Stimulated activated CD8-positive, alpha-beta memory T cell treated with anti-CD3 and anti-CD28 coated beads, Interleukin-15, amount 100 ng/mL, for 4 hours (primary cell): Measurements from ENCODE around the gene SNX33.
"Not testable (repeated sequence)": the region's sequence is repeated elsewhere in the genome, so short reads cannot be mapped to it uniquely, and the experiment has no call there.

Experiments
- DNase-seq, 2 donors: peaks; one replicate each; pipeline ENCODE4 v3.0.0-alpha.2; 2020; ENCODE audit warnings: low read depth in 2 of 2

Gene SNX33

DNA sequence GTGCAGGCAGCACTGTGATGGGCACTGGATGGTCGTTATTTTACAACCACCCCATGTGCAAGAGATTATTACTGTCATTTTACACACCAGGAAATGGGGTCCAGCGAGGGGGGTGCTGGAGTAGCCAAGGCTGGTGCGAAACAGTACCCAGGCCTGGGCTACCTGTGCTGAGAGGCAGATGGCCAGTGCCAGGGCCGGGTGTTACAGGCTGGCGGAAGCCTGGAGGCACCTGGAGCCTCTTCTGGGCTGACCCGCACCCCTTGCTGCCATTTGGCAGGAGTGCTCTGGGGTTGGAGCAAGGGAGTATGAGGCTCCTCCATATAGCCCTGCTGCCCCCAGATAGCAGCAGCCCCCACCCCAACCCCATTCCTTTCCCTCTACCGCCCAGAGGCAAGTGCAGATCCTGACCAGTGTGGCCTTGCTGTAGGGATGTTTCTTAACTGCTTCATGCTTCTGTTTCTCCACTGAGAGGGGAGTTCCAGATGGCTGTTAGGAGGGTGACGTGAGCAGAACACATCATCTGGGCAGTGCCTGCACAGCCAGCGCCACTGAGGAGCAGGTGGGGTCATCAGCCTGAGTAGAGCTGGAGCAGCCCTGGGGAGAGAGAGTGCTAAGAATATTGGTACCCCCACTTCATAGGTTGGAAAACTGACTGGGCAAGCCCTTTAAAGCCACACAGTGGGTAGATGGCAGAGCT lies 15.3 kb downstream of the SNX33 start:
- no peak for DNase-seq

DNA sequence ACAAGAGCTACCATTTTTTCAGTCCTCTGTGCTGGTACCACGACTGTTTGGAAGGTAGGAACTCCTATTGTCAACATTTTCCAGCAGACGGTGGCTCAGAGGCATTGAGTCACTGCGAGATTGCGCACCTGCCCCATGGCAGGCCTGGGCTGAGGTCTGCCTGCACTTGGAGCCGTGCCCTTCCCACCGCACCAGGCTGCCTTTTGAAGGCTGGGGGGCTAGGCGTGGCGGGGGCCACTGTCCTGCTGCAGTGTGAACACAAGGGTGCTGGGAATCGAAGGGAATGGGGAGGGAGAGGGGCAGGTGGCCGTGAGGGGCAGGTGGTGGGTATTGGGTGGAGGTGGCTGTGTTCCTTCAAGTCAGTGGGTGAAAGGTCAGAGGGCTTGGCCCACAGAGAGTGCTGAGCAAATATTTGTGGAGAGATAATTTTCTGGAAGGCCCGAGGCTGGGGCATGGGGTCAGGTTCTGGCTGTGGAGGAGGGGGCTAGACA lies 16.3 kb downstream of the SNX33 start:
- DNase-seq: no peak

DNA sequence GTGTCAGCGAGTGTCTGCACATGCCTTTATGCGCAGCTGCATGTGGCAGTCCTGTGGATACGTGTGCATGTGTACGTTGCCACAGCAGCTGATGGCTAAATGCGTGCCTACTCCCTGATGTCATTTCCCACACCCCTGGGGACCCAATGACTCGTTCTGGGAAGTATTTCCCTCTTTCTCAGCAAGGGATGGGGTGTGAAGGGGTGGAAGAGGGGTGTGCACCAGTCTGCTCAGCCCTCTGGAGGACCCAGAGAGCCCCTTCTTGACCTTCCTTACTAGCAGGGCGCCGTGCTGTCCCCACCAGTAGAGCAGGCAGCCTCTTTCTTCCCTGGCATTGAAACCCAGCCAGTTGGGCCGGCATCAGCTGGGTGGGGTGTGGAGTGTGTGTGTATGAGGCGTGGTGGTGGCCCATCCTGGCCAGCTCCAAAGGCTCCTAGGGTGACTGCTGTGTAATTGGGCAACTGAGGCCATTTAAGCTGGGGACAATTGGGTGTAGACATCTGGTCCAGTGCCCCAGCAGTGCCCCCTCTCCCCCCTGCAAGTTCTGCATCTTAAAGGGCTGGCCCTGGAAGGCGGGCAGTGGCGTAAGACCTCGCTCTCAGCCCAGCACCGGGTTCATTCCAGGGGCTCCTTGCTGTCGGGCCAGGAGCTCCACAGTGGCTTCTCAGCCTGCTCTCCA lies 19.2 kb downstream of the SNX33 start:
- DNase-seq: no peak

DNA sequence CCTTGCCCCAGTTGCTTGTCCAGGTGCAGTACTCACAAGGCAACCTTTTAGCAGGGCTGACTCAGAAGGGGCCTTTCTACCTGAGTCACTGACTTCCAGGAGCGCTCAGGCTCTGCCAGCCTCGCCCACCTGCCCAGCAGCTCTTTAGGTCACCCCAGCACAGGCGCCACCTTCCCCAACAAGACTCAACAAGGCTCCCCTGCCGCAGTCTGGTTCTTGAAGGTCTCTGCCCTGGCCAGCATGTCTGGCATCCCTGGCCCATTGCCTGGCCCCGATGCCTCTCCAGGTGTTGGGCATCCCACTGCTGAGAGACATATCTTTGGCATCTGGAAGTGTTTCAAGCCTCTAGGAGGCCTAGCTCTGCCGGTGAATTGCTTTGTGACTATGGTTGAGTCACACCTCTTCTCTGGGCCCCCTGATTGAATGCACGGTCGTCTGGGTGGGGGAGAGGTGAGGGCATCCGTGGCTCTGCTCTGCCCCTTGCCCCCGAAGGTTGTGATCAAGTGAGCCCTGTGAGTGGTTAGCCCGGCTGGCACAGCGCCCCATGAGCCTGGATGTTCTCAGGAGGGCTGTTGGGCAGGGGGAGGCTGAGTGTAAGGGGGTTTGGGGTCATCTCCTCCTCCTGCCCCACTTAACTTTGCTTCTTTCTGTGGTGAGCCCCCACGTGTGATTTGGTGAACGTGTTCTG lies 21.6 kb downstream of the SNX33 start:
- no peak for DNase-seq

DNA sequence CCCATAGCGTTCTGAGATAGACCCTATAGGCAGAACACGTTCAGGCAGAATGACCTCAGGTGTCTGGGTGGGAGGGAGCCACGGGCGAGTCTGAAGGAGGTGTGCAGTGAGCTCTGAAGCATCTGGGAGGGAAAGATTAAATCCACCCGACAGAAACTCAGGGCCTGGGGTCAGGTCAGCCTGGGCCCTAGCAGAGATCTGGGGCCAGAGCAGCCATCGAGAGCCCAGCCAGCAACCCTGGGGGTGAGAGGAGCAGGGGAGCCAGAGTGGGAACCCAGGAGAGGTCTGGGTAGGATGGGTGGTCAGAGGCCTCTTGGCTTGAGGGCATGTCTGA lies 22.1 kb downstream of the SNX33 start:
- DNase-seq: no peak

DNA sequence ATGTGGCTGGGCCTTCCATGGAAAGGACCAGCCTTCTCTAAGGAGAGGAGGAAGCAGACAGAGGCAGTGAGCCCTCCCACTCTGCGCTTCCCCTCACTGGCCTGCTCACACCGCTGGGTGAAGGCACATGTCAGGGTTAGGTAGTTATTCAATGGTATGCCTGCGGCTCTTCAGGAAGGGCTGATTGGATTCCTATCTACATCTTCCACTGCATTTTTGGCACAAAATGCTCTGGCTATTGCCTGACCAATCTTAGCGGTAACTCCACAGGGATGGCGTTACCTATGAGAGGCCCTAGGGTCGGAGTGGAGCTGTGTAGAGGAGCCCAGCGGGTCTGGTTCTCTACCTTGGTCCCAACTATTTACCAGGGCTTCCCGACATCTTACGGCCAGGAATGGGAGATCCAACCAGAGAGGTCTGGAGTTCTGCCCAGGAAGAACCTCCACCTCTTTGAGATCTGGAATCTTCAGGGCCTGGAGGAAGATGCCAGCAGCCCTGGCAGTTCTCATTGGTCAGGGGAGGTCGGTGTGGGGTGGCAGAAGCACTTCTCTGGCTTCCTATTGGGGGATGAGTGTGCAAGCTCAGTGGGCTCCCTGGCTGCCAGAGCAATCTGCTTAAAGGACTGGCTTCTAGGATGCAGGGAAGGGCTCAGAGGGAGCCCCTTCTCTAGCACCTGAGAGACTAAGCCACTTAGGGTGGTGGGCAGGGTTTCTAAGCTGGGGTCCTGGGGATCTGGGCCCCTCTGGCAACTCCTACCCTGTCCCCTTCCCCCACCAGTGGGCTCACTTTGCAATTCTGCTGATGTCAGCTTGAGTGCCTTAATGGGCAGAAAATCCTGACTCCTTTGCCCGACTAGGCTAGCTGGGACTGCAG lies 24.3 kb downstream of the SNX33 start:
- DNase-seq: no peak

DNA sequence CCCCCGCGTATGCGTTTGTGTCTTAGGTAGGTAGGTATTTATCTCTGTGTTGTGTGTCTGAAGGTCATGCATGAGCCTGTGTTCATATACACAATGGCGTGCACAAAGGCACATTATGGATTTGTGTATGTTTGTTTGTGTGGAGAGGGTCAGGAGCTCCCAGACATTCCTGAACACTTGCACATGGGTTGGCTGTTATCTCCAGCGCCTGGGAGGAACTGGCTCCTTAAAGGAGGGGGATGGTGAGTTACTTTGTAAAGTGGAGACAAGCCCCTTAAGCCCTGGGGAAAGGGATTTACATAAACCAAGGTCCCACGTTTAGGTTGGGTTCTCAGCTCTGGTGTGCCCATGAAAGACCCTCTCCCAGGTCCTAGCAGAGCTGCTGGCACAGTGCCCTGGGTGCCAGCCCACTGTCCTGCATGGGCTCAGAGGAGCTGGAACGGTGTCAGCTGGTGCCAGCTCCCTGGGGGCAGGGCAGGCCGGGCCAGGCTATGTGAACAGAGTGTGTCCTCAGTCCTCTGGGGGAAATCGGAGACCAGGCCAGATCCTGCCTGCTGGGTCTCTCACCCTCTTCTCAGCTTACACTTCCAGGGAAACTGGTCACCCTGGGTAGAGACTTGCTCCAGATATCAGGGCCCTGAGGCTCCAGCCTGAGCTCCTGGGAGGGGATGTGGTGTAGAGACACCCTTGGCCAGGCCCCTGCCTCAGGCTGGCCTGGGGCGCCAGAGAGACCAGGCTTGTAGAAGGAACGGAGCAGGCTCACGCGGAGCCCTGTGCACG lies 25.1 kb downstream of the SNX33 start:
- no peak for DNase-seq

DNA sequence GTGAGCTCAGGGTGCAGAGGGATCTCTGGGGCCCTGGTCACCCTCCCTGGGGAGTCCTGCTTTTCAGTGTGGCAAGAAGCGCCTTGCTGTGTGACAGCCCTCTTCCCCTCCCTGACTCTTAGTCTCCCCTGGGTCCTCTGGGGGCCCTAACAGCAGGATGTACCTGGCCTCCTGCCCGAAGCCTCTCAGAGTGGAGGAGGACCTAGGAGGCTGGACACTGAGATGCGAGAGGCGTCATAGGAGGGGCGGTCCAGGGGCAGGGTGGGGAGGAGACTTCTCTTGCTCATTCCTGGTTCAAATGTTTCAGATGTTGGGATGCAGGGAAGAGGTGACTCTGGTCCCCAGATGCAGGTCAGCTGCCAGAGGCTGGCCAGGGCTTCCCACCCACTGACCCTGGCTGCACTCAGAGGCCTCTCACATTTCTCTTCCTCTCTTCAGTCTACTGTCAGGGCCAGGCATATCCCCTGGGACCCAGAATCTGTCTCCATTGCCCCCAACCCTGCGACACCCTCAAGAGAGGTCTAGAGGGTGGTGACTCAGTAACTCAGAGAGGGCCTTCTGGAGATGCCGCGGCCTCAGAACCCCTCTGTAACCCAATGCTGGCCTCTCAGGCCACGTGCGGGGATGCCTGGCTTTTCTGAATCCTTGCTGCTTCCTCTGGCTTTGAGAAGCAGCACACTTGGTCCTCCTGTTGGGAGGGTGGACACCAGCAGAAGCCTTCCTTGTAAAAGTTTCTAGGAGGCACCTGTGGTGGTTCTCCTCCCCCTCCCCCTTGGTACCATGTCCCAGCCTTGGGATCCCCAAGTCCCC lies 25.9 kb downstream of the SNX33 start:
- DNase-seq: no peak

DNA sequence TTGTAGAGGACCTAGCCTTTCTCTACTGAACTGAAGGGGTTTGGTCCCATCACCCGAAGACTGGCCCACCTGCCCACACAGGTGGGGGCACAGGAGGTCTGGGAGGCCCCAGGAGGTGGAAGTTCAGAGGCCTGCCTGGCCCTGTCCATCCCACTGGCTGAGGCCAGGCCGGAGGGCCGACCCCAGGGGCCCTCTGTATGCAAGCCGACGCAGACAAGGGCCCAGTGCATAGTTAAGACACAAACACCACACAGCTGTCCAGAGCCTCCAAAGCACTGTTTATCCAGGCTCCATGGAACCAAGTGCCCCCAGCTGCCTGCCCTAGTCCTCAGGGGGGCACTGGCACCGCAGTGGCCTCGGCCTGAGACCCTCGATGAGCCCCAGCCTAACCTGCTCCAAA lies 26.7 kb downstream of the SNX33 start:
- no peak for DNase-seq

DNA sequence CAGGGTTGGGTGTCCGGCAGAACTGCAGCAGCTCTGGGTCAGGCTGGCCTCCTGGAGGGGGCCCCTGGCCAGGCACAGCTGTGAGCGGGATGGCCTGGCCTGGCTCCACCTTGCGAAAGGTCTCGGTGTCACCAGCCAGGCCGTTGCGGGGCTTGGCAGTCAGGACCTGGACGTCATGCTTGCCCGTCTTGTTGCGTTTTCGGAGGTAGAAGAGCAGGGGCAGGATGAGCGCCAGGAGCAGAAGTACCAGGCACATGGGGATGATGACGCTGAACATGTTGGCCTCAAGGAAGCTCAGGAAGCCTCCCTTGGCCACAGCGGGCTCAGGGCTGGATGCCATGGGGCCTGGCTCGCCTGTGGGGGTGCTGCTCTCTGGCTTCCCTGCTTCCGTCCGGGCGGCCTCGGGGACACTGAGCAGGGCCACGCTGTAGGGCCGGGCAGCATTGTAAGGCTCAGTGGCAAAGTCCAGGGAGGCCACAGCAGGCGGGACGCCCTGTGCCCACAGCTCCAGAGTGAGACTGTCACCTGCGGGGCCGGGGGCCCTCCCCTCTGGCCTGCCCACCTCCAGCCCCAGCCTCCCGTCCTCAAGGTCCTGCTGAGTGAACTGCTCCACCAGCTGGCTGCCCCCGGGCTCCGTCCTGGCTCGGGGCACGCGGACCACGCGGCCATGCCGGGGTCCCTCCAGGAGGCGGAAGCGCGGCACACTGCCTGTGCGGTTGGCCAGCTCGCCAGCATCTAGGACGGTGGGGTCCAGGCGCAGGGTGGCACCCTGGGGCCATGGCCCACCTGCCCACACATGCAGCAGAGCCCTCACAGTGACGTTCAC lies 28.1 kb downstream of the SNX33 start:
- DNase-seq: no peak

DNA sequence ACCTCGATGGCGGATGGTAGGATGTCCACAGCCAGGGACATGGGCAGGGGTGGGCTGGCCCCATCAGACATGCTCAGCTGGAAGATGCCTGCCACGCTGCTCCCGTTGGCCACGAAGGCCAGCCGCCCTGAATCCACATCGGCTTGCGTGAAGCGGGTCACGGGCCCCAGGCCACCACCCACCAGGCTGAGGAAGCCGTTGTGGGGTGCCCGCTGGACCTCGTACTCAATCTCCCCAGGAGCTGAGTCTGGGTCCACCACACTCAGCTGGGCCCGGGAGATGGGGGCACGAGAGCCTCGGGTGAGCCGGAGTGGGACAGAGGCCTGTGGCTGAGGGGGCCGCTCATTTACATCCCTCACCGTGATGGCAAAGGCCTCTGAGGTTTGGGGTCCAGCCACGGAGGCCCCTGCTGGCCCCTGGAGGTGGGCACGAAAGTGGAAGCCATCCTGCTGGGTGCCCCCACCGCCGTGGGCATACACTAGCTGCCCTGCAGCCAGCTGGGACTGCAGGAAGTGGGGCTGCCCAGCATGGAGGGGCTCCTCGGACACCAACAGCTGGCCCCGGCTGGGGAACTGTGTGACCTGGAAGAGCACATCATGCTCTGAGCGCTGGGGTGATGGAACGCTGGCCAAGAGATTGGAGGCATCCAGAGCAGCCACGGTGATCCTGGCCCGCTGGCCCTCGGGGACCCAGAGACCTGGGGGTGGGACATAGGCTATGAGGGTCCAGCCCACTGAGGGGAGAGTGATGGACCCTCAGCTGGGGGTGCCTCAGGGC lies 29.2 kb downstream of the SNX33 start:
- no peak for DNase-seq

DNA sequence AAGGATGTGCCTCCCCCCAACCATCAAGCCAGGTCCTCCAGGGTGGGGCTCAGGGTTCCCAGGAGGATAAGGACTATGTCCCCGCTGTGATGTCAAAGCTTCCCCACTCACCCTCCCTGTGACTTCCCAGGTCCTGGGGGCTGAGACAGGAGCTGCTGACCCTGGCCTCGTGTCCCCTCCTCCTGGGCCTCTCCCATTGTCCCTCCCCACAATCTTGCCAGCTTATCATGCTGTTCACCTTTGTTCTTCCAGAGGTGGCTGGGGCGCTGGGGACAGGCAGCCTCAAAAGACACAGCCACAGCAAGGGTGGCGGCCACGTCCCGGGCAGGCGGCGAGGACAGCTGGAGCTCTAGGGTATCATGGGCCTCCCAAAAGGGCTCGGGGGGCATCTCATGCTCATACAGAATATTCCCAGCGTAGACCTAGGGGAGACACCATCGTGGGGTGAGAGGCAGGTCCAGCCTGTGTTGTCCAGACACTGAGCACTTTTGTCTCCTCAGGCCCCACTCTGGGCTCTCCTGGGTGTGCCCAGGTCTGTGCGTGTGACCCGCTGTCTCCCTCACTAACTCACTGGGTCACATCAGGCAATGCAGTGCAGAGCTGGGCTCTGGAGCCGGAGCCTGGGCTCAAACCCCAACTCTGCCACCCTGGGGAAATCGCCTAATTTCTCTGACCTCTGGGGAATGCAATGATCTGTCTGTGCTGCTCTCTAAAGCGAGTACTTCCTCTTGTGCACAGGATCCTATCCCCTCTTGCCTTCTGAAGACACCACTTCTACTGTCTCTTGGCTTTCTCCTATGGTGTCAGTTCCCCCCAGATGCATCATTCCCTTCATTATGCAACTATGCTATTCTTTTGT lies 30.0 kb downstream of the SNX33 start:
- DNase-seq: no peak

DNA sequence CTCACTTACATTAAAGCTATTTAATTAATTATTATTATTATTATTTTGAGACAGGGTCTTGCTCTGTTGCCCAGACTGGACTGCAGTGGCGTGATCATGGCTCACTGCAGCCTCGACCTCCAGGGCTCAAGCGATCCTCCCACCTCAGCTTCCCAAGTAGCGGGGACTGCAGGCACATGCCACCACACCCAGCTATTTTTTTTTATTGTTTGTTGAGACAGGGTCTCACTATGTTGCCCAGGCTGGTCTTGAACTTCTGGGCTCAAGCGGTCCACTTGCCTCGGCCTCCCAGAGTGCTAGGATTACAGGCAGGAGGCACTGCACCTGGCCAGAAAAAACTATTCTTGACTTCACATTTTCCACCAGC lies 30.6 kb downstream of the SNX33 start:
- not testable (repeated sequence) for DNase-seq

DNA sequence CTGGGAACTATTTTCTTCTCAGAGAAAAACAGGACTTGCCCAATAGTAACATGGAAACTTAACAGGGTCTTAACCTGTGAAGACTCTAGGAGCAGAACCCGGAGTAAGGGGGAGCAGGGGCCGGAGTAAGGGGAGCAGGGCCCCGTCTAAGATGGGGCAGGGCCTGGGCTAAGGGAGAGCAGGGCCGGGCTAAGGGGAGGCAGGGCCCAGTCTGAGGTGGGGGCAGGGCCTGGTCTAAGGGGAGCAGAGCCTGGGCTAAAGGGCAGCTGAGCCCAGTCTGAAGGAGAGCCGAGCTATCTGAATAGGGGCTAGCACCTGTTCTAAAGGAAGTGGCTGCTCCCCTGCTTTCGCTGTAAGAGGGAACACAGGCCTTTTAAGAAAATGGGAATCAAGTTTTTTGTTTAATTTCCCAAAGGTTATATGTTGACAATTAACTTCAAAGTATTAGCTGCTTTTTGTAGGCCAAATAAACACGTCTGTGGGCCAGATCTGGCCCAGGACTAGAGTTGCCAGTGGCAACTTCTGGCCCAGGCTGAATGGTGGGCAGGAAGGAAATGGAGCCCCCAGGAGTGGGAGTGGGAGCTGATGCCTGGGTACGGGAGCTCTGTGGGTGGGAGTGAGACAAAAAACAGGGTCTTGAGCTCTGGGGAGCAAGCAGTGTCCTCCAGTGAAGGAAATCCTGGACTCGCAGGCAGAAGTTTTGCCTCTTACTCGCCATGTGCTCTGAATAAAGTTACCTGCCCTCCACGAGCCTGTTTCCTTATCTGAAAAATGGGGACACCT lies 32.5 kb downstream of the SNX33 start:
- DNase-seq: no peak

DNA sequence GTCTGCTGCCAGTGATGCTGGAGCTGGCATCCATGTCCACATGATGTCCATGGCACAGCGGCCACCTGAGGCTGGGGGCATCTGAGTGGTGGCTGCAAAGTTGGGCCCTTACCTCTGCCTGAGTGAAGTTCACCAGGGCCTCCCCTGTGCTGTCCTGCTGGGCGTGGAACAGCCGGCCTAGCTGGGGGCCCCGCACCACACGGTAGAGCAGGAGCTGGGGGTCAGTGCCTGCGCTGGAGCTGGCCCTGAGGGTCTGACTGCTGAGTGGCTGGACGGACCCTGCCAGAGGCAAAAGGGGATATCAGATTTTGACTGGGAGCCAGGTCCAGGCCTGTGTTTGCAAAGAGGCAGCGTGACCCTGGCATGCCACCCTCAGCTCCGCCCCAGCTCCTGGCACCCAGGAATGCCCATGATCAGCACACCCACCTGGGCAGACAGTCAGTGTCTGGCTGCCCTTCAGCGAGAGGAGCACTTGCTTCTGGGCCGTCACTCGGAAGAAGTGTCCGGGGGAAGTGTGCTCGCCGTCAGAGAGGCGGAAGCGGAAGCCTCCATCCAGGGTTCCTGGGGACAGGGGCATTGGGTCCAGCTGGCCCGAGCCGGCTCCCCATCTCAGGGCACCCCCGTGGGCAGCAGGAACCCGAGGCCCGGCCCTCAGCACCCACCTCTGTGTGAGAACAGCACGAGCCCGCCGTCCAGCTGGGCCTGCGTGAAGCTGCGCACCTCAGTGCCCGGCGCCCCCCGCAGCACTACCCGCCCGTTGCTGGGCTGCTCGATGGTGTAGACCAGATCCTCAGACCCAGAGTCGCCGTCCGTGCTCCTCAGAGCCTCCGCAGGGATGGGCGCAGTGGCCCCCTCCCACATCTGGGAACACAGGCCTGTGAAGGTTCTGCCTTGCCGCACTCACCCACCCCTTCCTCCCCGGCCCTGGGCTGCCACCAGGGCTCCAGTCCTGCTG lies 34.7 kb downstream of the SNX33 start:
- no peak for DNase-seq
